Hematopoietic multipotent progenitor cell treated with erythropoietin and hydrocortisone succinate and interleukin-3 and kit ligand, for 17 days (in vitro differentiated cells): ENCODE measurements around the gene ACSBG1.
"Not testable (repeated sequence)": the region's sequence is repeated elsewhere in the genome, so short reads cannot be mapped to it uniquely, and the experiment has no call there.

Source experiments
- DNase-seq: peaks from one replicate; pipeline ENCODE4 v3.0.0-alpha.2; 2015; ENCODE audit warnings: low spot score

The ACSBG1 gene

GRCh38 chr15:78249131-78249530, 14.8 kb upstream of the ACSBG1 start:
- no peak for DNase-seq

GRCh38 chr15:78247911-78248310, 13.5 kb upstream of the ACSBG1 start:
- peak; percentile 66 for DNase-seq

GRCh38 chr15:78245976-78246620, 11.7 kb upstream of the ACSBG1 start:
- not testable (repeated sequence) for DNase-seq

GRCh38 chr15:78245392-78245791, 11.0 kb upstream of the ACSBG1 start:
- not testable (repeated sequence) for DNase-seq

GRCh38 chr15:78244893-78245292, 10.5 kb upstream of the ACSBG1 start:
- no peak for DNase-seq

- peak; percentile 62 for DNase-seq
Measured at GRCh38 chr15:78244101-78244500, 9.7 kb upstream of the ACSBG1 start.

- DNase-seq = peak; percentile 33
Measured at GRCh38 chr15:78243491-78243941, 9.2 kb upstream of the ACSBG1 start.

GRCh38 chr15:78243058-78243457, 8.7 kb upstream of the ACSBG1 start:
- no peak for DNase-seq

GRCh38 chr15:78242128-78242527, 7.8 kb upstream of the ACSBG1 start:
- peak; percentile 57 for DNase-seq

- DNase-seq = peak; percentile 78
Measured at GRCh38 chr15:78241017-78241416, 6.7 kb upstream of the ACSBG1 start.

- no peak for DNase-seq
Measured at GRCh38 chr15:78239811-78240210, 5.4 kb upstream of the ACSBG1 start.

GRCh38 chr15:78237146-78237545, 2.8 kb upstream of the ACSBG1 start:
- no peak for DNase-seq

- no peak for DNase-seq
Measured at GRCh38 chr15:78236491-78236890, 2.1 kb upstream of the ACSBG1 start.

GRCh38 chr15:78233496-78233895, 869 bp downstream of the ACSBG1 start:
- DNase-seq = no peak

GRCh38 chr15:78232951-78233350, 1.4 kb downstream of the ACSBG1 start:
- DNase-seq = no peak

- no peak for DNase-seq
Measured at GRCh38 chr15:78229431-78230406, 4.6 kb downstream of the ACSBG1 start.

GRCh38 chr15:78228356-78228996, 5.9 kb downstream of the ACSBG1 start:
- DNase-seq = no peak

GRCh38 chr15:78225783-78226541, 8.4 kb downstream of the ACSBG1 start:
- DNase-seq = no peak

- DNase-seq = no peak
Measured at GRCh38 chr15:78224023-78224411, 10.3 kb downstream of the ACSBG1 start.

- DNase-seq = no peak
Measured at GRCh38 chr15:78223396-78224022, 10.9 kb downstream of the ACSBG1 start.

GRCh38 chr15:78222745-78223395, 11.5 kb downstream of the ACSBG1 start:
- DNase-seq = no peak
